Fibroblast of pulmonary artery (primary cell): ENCODE data around the gene SMIM21.

ENCODE experiments used
- DNase-seq: peaks from one replicate; pipeline ENCODE4 v3.0.0-alpha.2; 2010; ENCODE audit warnings: low read depth
- H3K4me3 ChIP-seq: replicated peaks from 2 replicates; pipeline ENCODE4 v1.5.1; 2011; ENCODE audit warnings: low read depth, mild to moderate bottlenecking, control low read depth, low read length, moderate library complexity
- TF ChIP-seq, protein P1 (sequence below): IDR thresholded peaks from 2 replicates; pipeline ENCODE4 v1.5.1; 2011; ENCODE audit warnings: mild to moderate bottlenecking, control low read depth, low read length, inconsistent platforms; ENCODE audit errors: missing control alignments

SMIM21 gene

DNA sequence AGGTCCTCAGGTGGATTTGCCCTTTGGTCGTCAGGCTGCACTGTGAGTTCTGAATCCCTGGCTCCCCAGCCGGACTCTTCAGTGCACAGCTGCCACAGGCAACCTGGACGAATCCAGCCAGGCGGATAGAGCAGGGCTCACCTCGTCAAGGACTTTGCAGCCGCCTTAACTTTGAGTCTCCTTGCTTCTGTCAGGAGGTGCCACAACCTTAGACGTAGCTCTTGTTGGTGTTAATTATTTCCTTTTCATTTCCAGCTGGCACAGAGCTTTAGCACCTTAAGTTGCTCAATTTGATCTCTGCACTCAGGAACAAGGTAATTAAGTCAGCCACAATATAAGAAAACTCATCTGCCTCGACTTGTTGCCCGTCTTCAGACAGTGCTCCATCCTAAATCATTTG lies 17.7 kb downstream of the SMIM21 start:
- TF ChIP-seq, protein P1, sequence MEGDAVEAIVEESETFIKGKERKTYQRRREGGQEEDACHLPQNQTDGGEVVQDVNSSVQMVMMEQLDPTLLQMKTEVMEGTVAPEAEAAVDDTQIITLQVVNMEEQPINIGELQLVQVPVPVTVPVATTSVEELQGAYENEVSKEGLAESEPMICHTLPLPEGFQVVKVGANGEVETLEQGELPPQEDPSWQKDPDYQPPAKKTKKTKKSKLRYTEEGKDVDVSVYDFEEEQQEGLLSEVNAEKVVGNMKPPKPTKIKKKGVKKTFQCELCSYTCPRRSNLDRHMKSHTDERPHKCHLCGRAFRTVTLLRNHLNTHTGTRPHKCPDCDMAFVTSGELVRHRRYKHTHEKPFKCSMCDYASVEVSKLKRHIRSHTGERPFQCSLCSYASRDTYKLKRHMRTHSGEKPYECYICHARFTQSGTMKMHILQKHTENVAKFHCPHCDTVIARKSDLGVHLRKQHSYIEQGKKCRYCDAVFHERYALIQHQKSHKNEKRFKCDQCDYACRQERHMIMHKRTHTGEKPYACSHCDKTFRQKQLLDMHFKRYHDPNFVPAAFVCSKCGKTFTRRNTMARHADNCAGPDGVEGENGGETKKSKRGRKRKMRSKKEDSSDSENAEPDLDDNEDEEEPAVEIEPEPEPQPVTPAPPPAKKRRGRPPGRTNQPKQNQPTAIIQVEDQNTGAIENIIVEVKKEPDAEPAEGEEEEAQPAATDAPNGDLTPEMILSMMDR, result no peak
- no peak for DNase-seq
- H3K4me3 ChIP-seq, result no peak overlapping the region

DNA sequence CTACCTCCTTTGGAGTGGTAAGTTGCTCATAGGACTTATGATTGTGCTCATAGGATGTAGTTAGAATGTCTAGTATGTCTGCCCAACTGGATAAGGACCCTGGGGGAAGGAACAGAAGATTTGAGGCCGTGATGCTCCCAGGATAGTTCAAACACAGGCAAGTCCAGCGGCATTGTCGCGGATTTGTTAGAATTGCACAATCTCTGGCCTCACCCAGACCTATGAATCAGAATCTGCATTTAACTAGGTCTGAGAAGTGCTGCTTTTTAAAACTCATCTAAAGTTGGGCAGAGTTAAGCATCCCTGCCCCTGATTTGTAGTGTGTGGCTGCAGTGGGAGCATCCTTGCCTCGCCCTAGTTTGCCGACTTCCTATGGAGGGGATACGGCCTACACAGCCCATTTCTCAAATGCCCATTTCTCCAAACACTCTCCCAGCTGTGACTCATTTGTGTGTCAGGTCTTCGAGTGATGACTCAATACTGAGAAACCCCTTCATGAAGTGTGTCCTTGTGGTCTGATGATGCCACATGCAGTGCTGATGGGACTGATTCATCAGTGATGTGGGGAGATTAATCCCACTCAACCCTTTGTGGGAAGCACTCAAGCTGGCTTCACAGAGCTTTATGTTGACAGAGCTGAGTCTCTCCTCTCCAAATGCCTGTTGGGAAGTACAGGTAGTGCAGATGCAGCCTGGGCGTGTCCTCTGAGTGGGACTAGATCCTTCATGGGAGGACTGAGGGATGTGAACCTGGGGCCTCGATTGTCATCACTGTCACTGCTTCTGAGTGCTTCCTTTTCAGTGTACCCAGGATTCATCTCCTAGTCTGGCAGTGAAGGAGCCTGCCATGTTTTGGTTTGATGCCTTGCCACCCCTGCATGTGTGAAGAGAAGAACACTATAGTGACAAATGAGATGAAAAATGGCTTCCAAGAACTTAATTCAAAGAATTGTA lies 18.7 kb downstream of the SMIM21 start:
- H3K4me3 ChIP-seq, result no peak overlapping the region
- DNase-seq, result peak; percentile 84
- TF ChIP-seq, protein P1, result no peak

DNA sequence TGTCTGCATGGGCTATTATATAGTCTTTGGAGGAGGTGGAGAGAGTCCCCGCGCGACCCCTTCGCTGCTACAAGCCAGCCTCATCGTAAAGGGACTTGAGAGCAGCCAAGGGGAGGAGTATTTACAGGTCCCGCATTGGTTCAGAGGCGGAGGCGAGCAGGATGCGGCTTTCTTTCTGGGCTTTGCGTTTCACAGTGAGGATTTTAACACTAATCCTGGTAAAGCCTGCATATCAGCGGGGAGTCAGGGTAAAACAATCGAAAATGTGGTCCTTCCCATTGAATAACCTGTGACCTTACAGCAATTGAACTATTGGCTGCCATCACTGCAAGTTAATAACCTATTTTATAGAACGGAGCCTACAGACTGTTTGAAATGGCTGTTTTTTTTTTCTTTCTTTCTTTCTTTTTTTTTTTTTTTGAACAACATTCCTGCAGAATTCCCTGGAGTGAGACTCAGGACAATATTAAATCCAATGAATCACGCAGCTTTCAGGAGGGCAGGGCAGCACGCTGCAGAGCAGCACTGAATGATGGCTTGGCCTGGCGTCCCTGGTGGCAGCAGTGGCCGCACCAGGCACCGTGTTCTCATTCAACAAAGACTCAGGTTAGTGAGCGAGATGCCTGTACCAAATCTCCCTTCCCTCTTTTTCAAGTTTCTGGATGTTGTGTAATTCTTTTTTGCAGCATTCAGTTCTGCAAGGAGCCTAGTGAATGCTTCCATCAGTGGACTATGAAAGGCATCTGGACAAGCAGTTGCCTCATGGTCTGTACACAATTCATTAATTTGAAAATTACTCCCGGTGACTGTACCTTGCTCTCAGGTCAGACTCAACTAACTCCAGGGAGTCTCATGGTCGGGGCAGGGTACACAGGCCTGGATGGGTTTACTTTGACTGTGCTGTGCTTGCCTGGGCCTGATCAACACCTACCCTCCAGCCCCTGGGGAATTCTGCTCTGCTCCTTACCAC lies 19.8 kb downstream of the SMIM21 start:
- TF ChIP-seq, protein P1, result no peak
- peak; percentile 7 for DNase-seq
- H3K4me3 ChIP-seq, result no peak overlapping the region

DNA sequence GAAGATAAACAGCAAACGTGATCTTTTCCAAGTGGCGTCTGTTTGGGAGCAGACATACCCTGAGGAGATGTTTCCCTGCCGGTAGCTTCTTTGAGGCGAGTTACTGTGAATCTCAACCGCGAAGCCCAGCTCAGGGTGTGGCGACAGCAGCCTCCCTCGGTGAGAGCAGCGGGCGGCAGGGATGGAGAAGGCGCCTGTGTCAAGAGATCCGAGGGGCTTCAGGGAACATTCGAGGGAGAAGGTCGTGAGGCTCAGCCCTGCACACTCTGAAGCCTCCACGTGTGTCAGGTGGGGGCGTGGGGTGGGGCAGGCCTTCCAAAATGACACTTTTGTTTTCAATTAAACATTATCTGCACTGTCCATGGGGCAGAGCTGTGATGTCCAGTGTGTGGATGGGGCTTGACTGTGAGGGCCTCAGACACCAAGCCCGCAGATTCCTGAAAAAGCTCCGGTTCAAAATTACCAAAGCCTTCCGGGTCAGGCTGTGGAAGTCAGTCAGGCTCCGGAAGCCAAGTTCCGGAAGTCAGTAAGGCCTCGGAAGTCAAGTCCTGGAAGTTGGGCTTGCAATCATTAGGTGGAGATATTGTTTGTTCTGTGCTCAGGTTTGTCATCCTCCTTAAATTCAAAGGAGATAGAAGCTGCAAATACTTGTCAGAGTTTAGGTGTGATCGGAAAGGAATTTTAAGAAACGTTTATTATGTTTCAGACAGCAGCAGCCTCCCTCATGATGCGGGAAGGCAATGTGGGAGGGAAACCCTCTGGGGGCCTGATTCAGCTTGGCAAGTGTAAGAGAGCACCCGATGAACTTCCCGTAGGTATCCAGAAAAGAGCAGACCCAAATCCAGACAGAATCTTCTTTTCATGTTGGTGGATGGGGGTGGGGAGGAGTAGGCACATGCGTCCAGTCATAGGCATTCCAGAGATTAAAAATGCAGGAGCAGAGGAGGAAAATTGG lies 20.7 kb downstream of the SMIM21 start:
- no peak overlapping the region for H3K4me3 ChIP-seq
- DNase-seq, result peak; percentile 10
- TF ChIP-seq, protein P1, result no peak

DNA sequence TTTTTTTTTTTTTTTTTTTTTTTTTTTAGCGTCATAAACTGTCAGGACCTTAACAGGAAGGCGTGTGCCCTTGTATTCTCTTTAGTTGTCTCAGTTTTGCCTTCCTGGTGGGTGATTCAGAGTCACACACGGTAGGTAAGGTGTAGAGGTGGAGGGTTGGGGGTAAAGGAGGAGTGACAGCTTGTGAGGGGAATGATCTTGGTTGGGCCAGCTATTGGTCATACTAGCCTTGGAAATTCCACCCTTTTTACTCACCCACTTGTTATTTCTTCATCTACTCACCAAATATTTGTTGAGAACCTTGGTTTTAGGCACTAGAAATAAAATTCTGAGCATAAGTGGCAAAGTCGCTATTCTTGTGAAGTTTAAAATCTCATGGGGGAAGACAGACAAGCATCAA lies 22.2 kb downstream of the SMIM21 start:
- TF ChIP-seq, protein P1, result no peak
- H3K4me3 ChIP-seq, result no peak overlapping the region
- DNase-seq, result no peak

DNA sequence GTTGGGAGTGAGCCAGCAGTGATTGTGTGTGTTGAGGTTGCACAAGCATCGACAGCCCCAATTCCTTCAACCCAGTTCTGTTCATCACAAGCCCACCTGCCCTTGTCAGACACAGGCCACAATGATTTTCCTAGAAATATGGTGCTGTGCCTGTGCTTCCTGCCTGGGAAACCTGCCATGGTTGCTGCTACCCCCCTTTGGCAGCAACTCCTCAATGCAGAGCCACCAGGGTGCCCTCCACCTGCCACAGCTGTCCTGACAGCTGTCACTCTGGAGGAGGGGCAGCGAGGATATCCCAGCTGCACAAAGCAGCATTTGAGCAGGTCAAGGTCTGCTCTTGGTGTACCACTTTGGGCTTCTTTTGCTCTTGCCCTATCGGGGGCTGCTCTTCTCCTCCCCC lies 27.1 kb downstream of the SMIM21 start:
- H3K4me3 ChIP-seq, result no peak overlapping the region
- TF ChIP-seq, protein P1, result no peak
- no peak for DNase-seq
